ENCODE measurements around the gene CIPC. TPM values are rescaled to one million over a fixed set of nuclear protein-coding genes. Genes with fewer than 3 reads are reported as not detected.

CIPC gene
- total RNA-seq, 1 donor from 2014 or later, result 10.2 TPM

GRCh38 chr14:77058117-77058516 is 39.9 kb upstream of the CIPC start:
- H3K4me3 ChIP-seq (ENCODE audit: low read depth, low read length), result no peak overlapping the region
- TF ChIP-seq CTCF (conservative IDR thresholded peaks at IDR 0.05; ENCODE audit: low read depth, low read length), result no peak
- DNase-seq (ENCODE audit: low read depth), result no peak

DNA sequence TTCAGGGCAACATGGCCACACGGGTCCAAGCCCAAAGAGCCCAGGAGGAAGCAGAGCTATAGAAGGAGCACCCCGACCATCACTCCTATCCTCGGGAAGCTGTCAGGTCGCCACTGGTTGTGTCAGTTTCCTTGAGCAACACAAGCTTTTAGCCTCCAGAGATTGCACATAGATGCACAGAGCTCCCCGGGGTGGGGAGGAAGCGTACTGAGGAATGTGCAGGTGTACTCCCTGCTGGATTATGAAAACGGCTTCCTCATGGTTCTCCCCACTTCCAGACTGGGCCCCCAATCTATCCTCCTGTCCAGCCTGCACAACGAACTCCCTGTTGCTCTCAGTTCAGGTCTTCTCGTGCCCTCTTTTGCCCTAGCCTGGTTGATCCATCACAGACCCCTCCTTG is 39.3 kb upstream of the CIPC start:
- no peak for DNase-seq (ENCODE audit: low read depth)
- H3K4me3 ChIP-seq (ENCODE audit: low read depth, low read length), result no peak overlapping the region
- TF ChIP-seq CTCF (conservative IDR thresholded peaks at IDR 0.05; ENCODE audit: low read depth, low read length), result no peak

GRCh38 chr14:77059276-77059915 is 38.7 kb upstream of the CIPC start:
- H3K4me3 ChIP-seq (ENCODE audit: low read depth, low read length), result no peak overlapping the region
- peak; percentile 51 for DNase-seq (ENCODE audit: low read depth)
- peak; percentile 46 for TF ChIP-seq CTCF (conservative IDR thresholded peaks at IDR 0.05; ENCODE audit: low read depth, low read length)

DNA sequence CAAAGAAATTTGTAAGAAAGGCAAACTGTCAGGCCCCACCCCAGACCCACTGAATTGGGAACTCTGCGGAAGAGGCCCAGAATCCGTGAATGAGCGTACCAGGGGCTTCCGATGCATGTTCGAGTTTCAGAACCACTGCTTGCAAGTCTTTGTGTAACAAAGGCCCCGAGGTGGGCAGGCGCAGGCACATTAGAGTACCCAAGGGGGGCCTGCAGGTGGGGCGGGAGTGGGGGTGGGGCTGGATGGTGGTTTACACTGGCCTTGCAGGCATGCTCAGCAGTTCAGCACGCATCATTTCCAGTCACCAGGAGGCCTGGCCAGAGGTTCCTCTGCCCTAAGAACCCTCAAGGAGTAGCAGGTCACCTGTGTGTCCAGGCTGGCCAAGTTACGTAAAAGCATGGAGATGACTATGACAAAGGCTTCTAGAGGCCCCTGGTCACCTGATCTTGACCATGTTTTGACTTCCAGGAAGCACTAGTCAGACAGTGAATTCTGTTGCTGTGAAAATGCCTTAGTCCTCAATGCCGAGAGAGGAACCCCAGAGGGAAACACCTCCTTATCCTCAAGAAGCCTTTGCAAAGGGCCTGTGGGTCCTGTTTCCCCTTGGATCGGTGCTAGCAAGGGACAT is 36.3 kb upstream of the CIPC start:
- TF ChIP-seq CTCF (conservative IDR thresholded peaks at IDR 0.05; ENCODE audit: low read depth, low read length), result no peak
- no peak overlapping the region for H3K4me3 ChIP-seq (ENCODE audit: low read depth, low read length)

DNA sequence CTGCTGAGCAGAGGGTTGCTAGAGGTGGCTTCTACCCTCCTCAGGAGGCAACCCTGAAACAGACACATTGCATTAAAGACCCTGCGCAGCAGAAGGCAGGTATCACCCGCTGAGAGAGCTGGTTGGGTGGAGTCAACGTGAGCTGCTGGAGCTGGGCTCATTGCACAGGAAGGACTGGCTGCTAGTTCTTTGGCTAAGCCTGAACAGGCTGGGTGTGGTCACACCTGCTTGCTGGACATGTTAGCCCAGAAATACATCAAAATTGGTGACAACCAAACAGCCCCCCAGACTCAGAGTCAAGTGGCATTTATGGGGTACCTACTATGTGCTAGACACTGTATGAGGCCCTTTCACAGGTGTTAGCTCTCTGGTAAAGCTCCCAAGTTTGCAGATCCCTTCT is 35.8 kb upstream of the CIPC start:
- no peak overlapping the region for H3K4me3 ChIP-seq (ENCODE audit: low read depth, low read length)
- DNase-seq (ENCODE audit: low read depth), result no peak
- TF ChIP-seq CTCF (conservative IDR thresholded peaks at IDR 0.05; ENCODE audit: low read depth, low read length), result no peak

More for the DNA sequence above, 36.3 kb upstream of the CIPC start:
- no peak for DNase-seq (ENCODE audit: low read depth)

- DNase-seq (ENCODE audit: low read depth), result no peak
- TF ChIP-seq CTCF (conservative IDR thresholded peaks at IDR 0.05; ENCODE audit: low read depth, low read length), result no peak
- H3K4me3 ChIP-seq (ENCODE audit: low read depth, low read length), result no peak overlapping the region
Measured at GRCh38 chr14:77063571-77064171, 34.4 kb upstream of the CIPC start.
